NCI-H1694 (cell line): Measurements from ENCODE around the gene TCEA2.
"Not testable (repeated sequence)": the region's sequence is repeated elsewhere in the genome, so short reads cannot be mapped to it uniquely, and the experiment has no call there.

Source experiments
- DNase-seq: peaks from one replicate; lab custom pipeline; 2025; lab: John Stamatoyannopoulos, UW

The TCEA2 gene

GRCh38 chr20:64077876-64078551 lies 15.0 kb downstream of the TCEA2 start:
- DNase-seq, result no peak

- no peak for DNase-seq
These were observed 15.9 kb downstream of the TCEA2 start for GRCh38 chr20:64078934-64079272.

GRCh38 chr20:64079273-64080012 lies 16.4 kb downstream of the TCEA2 start, which contains the start of gene RGS19:
Gene RGS19 (minus strand): TSS chr20:64079518. CDS start chr20:64076886, 2,632 bp downstream.
- DNase-seq, result peak; percentile 21

- DNase-seq, result no peak
These were observed 17.2 kb downstream of the TCEA2 start, which contains the start of gene OPRL1 for GRCh38 chr20:64080013-64080812. Gene OPRL1 (plus strand): TSS chr20:64080082. CDS start chr20:64092721, 12,639 bp downstream.

DNA sequence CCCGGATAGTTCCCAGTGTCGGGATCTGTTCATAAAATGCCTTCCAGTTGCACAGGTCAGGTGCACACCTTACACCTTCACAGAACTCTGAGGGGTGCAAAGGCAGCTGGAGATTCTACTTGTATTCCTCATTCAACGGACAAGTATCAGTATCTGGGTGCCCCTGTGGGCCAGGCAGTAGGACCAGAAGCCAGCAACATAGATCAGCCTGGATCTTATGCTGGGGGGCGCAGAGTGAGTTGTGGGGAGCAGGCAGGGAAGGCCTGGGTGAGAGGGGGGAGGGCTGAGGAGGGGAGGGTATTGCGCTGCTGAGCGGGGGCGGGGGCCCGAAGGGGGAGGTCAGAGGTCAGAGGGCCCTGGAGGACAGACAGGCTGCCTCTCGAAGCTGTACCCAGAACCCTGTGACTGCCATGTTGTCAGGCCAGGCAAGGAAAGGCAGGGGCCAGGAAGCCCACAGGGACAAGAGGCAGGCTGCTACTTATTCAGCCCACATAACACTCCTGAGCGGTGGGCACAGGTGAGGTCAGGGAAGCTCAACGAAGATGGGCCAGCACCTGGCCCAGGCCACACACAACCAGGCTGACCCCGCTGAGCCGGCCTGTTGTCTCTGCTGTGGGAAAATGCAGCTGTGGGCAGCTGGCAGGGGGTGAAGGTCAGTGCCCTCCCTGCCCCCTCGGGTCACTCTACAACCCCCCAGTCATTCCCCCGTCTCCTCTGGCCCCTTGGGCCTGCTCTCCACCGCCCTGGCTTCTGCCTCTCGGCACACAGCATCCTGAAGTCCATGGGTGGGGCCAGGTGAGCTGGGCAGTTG lies 18.0 kb downstream of the TCEA2 start:
- DNase-seq, result no peak

- DNase-seq, result no peak
These were observed 18.6 kb downstream of the TCEA2 start for GRCh38 chr20:64081624-64081964.

DNA sequence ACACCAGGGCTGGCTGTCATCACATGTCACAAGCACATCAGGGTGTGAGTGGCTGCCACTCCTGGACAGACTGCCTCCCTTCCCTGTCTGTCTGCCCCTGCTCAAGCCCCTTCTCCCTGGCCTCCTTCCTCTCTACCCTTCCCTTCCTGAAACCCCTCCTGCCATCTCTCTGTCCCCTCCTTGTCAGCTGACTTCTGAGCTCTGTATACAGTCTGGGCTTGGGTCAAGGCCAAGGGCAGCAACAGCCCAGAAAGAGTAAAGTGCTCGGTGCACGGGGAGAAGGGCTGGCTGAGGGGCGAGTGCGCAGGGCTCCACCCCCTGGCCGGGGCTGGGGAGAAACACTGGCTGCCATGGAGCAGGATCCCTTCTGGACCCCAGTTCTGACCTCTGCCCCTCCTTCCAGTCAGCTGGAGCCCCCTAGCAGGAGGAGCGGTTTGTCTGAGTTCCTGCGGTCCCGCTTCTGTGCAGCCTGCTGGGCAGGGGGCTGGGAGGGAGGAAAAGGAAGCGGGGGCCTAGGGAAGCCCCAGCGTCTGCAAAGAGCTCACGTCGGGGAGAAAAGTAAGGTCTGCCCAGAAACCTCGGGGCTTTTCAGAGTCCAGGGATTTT lies 19.2 kb downstream of the TCEA2 start:
- no peak for DNase-seq

DNA sequence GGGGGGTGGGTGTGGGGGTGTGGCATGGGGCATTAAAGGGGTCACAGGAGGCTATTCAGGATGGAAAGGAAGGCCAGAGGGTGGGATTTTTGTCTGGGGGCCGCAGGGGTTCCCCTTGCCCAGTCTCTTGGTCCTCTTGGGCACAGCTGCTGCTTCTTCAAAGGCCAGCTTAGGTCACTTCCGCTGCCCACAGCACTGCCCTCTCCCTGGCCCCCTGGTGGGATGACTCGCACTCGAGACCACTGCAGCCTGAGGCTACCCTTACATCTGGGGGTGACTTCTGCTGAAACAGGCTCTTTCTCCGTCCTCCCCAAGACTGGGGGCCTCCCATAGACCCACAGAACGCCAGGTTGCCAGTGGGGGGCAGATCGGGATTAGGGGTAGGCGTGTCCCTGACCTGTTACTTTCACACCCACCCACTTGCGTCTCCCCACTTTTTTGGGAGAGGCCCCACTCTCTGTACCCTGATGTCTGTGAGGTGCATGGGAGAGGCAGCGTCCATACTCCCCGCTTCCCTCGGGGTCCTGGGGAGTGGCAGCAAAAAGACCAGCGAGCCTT lies 19.9 kb downstream of the TCEA2 start:
- DNase-seq, result no peak

GRCh38 chr20:64083378-64083803 lies 20.4 kb downstream of the TCEA2 start:
- DNase-seq, result peak; percentile 38

DNA sequence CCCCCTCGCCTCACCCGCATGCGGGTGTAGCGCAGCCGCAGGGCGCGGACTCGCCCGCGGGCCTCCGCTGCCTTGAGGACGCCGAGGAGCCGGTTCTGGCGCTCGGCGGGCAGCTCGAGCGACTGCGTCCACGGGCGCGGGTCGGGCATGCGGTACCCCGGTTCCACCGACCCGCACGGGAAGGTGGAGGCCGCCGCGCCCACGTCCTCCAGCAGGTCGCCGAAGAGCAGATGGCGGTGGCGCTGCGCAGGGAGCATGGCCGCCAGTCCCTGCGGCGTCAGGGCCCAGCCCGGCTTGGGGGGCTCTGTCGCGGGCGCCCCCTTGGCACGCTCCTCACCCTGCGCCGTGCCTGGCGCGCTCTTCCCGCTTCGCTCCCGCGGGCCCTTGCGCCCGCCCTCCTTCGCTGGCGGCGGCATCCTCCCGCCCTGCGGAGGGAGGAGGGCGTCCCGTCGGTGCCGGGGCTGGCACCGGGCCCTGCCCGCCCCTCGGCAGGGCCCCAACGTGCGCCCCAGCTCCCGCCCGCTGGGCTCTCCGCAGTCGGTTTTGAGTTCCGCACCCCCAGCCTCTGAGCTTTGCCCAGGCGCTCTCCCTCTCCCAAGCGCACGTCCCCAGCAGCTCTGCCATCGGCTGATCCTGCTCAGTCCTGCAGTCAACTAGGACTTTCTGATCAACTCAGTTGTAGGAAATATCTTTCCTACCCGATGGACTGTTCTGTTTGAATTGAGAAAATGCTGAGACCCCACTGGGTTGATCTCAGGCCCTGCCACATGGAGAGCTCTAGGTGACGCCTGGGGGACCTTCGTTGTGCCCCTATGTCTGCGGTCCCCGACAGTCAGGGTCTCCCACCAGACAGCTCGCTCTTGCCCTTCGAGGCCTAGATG lies 21.0 kb downstream of the TCEA2 start, which contains the start of gene LKAAEAR1:
Gene LKAAEAR1, minus strand, starts transcription at position 595 of the 881 bp plus-strand sequence. Its CDS starts 179 bp downstream, at position 416.
- DNase-seq, result no peak

- no peak for DNase-seq
These were observed 21.7 kb downstream of the TCEA2 start for GRCh38 chr20:64084685-64085152.

GRCh38 chr20:64086801-64087200 lies 23.8 kb downstream of the TCEA2 start:
- DNase-seq, result no peak

GRCh38 chr20:64087226-64087825 lies 24.3 kb downstream of the TCEA2 start:
- DNase-seq, result not testable (repeated sequence)

GRCh38 chr20:64088586-64088985 lies 25.6 kb downstream of the TCEA2 start:
- DNase-seq, result not testable (repeated sequence)

- DNase-seq, result no peak
These were observed 27.2 kb downstream of the TCEA2 start for GRCh38 chr20:64090165-64090564.

GRCh38 chr20:64091340-64091739 lies 28.3 kb downstream of the TCEA2 start:
- DNase-seq, result no peak

DNA sequence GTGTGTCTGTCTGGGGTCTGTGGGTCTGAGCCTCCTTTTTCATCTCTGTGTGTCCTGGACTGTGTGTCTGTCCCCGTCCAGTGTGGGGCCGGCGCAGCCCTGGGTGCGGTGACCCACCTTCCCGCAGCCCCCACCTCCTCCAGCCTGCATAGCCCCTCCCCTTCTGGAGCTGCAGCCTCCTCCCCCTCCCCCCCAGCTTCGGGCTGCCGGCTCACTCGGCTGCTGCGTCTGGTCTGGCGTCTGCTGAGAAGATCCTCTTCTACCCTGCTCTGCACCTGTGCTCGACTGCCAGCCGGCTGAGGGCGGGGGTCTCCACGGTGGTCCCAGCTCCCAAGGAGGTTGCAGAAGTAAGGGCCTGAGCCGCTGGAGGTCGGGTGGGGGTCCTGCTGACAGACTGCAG lies 28.8 kb downstream of the TCEA2 start:
- no peak for DNase-seq

- DNase-seq, result no peak
These were observed 29.4 kb downstream of the TCEA2 start for GRCh38 chr20:64092258-64093012.
